ENCODE results near the gene WIPI1.
"Not testable (repeated sequence)": the region's sequence is repeated elsewhere in the genome, so short reads cannot be mapped to it uniquely, and the experiment has no call there.

Gene WIPI1

DNA sequence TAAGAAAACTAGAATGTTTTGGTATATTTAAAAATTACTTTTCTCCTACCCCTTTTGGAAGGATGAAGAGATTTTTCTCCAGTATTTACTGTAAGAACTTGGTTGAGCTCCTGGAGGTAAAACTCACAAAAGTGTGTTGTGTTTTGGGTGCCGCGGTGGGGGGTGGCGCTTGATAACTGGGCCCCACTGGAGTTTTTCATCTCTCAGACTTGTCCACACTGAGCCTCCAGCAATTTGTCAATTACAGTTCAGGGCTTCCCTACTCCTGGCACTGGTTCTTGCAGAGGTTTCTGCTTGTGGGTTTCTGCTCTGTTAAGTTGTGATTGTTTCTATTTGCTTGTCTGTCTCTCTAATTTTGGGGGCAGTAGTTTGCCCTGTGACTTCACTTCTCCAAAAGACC, 40.0 kb downstream of the WIPI1 start:
- TF ChIP-seq REST (IDR thresholded peaks at IDR 0.05; ENCODE audit: insufficient replicate concordance, low read depth) (no peak), GABPA (IDR thresholded peaks at IDR 0.05; ENCODE audit: low read depth) (no peak), POLR2AphosphoS5 (IDR thresholded peaks at IDR 0.05; ENCODE audit: low read depth) (no peak), SPI1 (IDR thresholded peaks at IDR 0.05; ENCODE audit: borderline replicate concordance, low read depth) (no peak)
- TF ChIP-seq, protein P1, sequence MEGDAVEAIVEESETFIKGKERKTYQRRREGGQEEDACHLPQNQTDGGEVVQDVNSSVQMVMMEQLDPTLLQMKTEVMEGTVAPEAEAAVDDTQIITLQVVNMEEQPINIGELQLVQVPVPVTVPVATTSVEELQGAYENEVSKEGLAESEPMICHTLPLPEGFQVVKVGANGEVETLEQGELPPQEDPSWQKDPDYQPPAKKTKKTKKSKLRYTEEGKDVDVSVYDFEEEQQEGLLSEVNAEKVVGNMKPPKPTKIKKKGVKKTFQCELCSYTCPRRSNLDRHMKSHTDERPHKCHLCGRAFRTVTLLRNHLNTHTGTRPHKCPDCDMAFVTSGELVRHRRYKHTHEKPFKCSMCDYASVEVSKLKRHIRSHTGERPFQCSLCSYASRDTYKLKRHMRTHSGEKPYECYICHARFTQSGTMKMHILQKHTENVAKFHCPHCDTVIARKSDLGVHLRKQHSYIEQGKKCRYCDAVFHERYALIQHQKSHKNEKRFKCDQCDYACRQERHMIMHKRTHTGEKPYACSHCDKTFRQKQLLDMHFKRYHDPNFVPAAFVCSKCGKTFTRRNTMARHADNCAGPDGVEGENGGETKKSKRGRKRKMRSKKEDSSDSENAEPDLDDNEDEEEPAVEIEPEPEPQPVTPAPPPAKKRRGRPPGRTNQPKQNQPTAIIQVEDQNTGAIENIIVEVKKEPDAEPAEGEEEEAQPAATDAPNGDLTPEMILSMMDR (IDR thresholded peaks at IDR 0.05; ENCODE audit: insufficient read depth, low read length) = no peak
- Histone ChIP-seq H3K4me3 (replicated peaks; ENCODE audit: insufficient read depth, low read length) (no peak overlapping the region), H3K27me3 (ENCODE audit: insufficient read depth, poor library complexity, severe bottlenecking) (no peaks in the 10 kb centered on the region), H3K27ac (replicated peaks) (no peak overlapping the region)
- no peak for DNase-seq (ENCODE audit: low read depth in 1 of 2, low spot score in 1 of 2)

DNA sequence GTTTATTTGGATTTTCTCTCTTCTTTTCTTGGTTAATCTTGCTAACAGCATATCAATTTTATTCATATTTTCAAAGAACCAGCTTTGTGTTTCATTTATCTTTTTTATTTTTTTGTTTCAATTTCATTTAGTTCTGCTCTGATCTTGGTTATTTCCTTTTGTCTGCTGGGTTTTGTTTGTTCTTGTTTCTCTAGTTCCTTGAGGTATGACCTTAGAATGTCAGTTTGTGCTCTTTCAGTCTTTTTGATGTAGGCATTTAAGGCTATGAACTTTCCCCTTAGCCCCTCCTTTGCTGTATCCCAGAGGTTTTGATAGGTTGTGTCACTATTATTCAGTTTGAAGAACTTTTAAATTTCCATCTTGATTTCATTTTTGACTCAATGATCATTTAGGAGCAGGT, 42.4 kb downstream of the WIPI1 start:
- not testable (repeated sequence) for DNase-seq (ENCODE audit: low read depth in 1 of 2, low spot score in 1 of 2); H3K4me3 ChIP-seq (replicated peaks; ENCODE audit: insufficient read depth, low read length); H3K27ac ChIP-seq (replicated peaks); H3K27me3 ChIP-seq (ENCODE audit: insufficient read depth, poor library complexity, severe bottlenecking)

DNA sequence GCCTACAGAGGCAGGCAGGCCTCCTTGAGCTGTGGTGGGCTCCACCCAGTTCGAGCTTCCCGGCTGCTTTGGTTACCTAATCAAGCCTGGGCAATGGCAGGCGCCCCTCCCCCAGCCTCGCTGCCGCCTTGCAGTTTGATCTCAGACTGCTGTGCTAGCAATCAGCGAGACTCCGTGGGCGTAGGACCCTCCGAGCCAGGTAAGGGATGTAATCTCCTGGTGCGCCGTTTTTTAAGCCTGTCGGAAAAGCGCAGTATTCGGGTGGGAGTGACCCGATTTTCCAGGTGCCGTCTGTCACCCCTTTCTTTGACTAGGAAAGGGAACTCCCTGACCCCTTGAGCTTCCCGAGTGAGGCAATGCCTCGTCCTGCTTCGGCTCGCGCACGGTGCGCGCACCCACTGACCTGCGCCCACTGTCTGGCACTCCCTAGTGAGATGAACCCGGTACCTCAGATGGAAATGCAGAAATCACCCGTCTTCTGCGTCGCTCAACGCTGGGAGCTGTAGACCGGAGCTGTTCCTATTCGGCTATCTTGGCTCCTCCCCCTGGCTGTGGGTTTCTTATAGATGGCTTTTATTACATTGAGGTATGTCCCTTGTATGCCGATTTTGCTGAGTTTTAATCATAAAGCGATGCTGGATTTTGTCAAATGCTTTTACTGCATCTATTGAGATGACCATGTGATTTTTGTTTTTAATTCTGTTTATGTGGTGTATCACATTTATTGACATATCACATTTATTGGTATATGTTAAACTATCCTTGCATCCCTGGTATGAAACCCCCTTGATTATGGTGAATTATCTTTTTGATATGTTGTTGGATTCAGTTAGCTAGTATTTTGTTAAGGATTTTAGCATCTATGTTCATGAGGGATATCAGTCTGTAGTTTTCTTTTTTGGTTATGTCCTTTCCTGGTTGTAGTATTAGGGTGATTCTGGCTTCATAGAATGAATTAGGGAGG, 43.4 kb downstream of the WIPI1 start:
- DNase-seq (ENCODE audit: low read depth in 1 of 2, low spot score in 1 of 2) = peak in 1 of 2 experiments; percentile 82
- Histone ChIP-seq H3K27ac (replicated peaks) (peak overlapping the region; percentile 55), H3K4me3 (replicated peaks; ENCODE audit: insufficient read depth, low read length) (peak overlapping the region; percentile 27)
- H3K27me3 ChIP-seq (ENCODE audit: insufficient read depth, poor library complexity, severe bottlenecking) = not testable (repeated sequence)

GRCh38 chr17:68407656-68408055, 49.6 kb downstream of the WIPI1 start:
- not testable (repeated sequence) for DNase-seq (ENCODE audit: low read depth in 1 of 2, low spot score in 1 of 2); H3K27ac ChIP-seq (replicated peaks); H3K4me3 ChIP-seq (replicated peaks; ENCODE audit: insufficient read depth, low read length); H3K27me3 ChIP-seq (ENCODE audit: insufficient read depth, poor library complexity, severe bottlenecking)
- peak; percentile 59; the same call in 1 of the 2 replicates for TF ChIP-seq SPI1 (IDR thresholded peaks at IDR 0.05; ENCODE audit: borderline replicate concordance, low read depth)

- H3K27me3 ChIP-seq (ENCODE audit: insufficient read depth, poor library complexity, severe bottlenecking); H3K4me3 ChIP-seq (replicated peaks; ENCODE audit: insufficient read depth, low read length); H3K27ac ChIP-seq (replicated peaks); DNase-seq (ENCODE audit: low read depth in 1 of 2, low spot score in 1 of 2): not testable (repeated sequence)
Observed at GRCh38 chr17:68403837-68404236, 53.5 kb downstream of the WIPI1 start.

GRCh38 chr17:68403122-68403521, 54.2 kb downstream of the WIPI1 start:
- H3K4me3 ChIP-seq (replicated peaks; ENCODE audit: insufficient read depth, low read length) = no peak overlapping the region
- no peaks in the 10 kb centered on the region for H3K27me3 ChIP-seq (ENCODE audit: insufficient read depth, poor library complexity, severe bottlenecking)
- H3K27ac ChIP-seq (replicated peaks) = no peak overlapping the region
- TF ChIP-seq, protein P1 (IDR thresholded peaks at IDR 0.05; ENCODE audit: insufficient read depth, low read length) = no peak
- TF ChIP-seq GABPA (IDR thresholded peaks at IDR 0.05; ENCODE audit: low read depth) (no peak), POLR2AphosphoS5 (IDR thresholded peaks at IDR 0.05; ENCODE audit: low read depth) (no peak), REST (IDR thresholded peaks at IDR 0.05; ENCODE audit: insufficient replicate concordance, low read depth) (no peak), SPI1 (IDR thresholded peaks at IDR 0.05; ENCODE audit: borderline replicate concordance, low read depth) (no peak)
- DNase-seq (ENCODE audit: low read depth in 1 of 2, low spot score in 1 of 2) = no peak

Data from HL-60 (cell line).